Muscle of leg (tissue), 11 donors: ENCODE results near the gene FAM163B. TPM values are rescaled to one million over a fixed set of nuclear protein-coding genes. Genes with fewer than 3 reads are reported as not detected.

Source experiments
- DNase-seq: peaks from one replicate; pipeline ENCODE4 v3.0.0; 2013
- H3K27ac ChIP-seq: one replicate; pipeline ENCODE4 v1.5.1; 2013; ENCODE audit warnings: mild to moderate bottlenecking, low read length, control low read depth
- H3K27me3 ChIP-seq: one replicate; pipeline ENCODE4 v1.6.1; 2013; ENCODE audit warnings: low read length; ENCODE audit not compliant: control insufficient read depth, insufficient read depth
- H3K36me3 ChIP-seq: one replicate; pipeline ENCODE4 v1.6.1; 2013; ENCODE audit warnings: low read length; ENCODE audit not compliant: control insufficient read depth, insufficient read depth
- H3K4me1 ChIP-seq: one replicate; pipeline ENCODE4 v1.6.1; 2013; ENCODE audit warnings: low read length; ENCODE audit not compliant: control insufficient read depth, insufficient read depth
- H3K4me3 ChIP-seq: one replicate; pipeline ENCODE4 v1.5.1; 2013; ENCODE audit warnings: low read length, control low read depth
- H3K9me3 ChIP-seq: replicated peaks from 2 replicates; pipeline ENCODE4 v1.6.1; 2013; ENCODE audit warnings: low read depth, low read length; ENCODE audit not compliant: control insufficient read depth
- WGBS: methylation state at CpG from one replicate; pipeline ENCODE4 v1.1.5; 2013; ENCODE audit warnings: missing lambda C conversion rate; ENCODE audit not compliant: insufficient coverage; 5-methylcytosine and 5-hydroxymethylcytosine counted together
- polyA plus RNA-seq, 8 donors: library from polyadenylated mRNA; unstranded; fragments of 120-200 nt; gene quantifications; one replicate each; pipeline versions ENCODE4 v1.2.1 to v1.2.3, GENCODE V29; 2013; ENCODE audit warnings: inconsistent platforms in 1 of 8, low replicate concordance in 1 of 8; ENCODE audit not compliant: insufficient read length in 8 of 8, insufficient read depth in 1 of 8
- total RNA-seq: library from RNA; stranded (reverse); fragments of 120-200 nt; gene quantifications from one replicate; pipeline ENCODE4 v1.2.4, GENCODE V29; 2013

Gene FAM163B
- total and polyA plus RNA-seq, 9 donors, result 0.13 to 0.36 (median 0.18) TPM; not detected in 6

- H3K4me1 ChIP-seq, result peaks cover 73% of the 10 kb centered on the region
- no peak overlapping the region for H3K27ac ChIP-seq
- H3K4me3 ChIP-seq, result no peak overlapping the region
- H3K27me3 ChIP-seq, result peaks cover 21% of the 10 kb centered on the region
- H3K36me3 ChIP-seq, result no peaks in the 10 kb centered on the region
- no peak for DNase-seq
- WGBS, result 90% methylated on average over 9 of the region's 9 CpGs
- no peaks in the 10 kb centered on the region for H3K9me3 ChIP-seq
Observed at GRCh38 chr9:133536536-133536935, 72.7 kb downstream of the FAM163B start.

GRCh38 chr9:133536080-133536479 lies 73.1 kb downstream of the FAM163B start:
- Histone ChIP-seq H3K36me3 (no peaks in the 10 kb centered on the region), H3K4me1 (peaks cover 78% of the 10 kb centered on the region), H3K4me3 (no peak overlapping the region), H3K27me3 (peaks cover 23% of the 10 kb centered on the region), H3K9me3 (no peaks in the 10 kb centered on the region), H3K27ac (no peak overlapping the region)
- 76% methylated on average over 9 of the region's 11 CpGs for WGBS
- no peak for DNase-seq

- Histone ChIP-seq H3K36me3 (no peaks in the 10 kb centered on the region), H3K4me1 (peaks cover 79% of the 10 kb centered on the region), H3K4me3 (peak overlapping the region; percentile 30), H3K27ac (no peak overlapping the region), H3K9me3 (no peaks in the 10 kb centered on the region), H3K27me3 (peaks cover 23% of the 10 kb centered on the region)
- no peak for DNase-seq
- 44% methylated on average over 11 of the region's 13 CpGs for WGBS
Observed at GRCh38 chr9:133535306-133535877, 73.8 kb downstream of the FAM163B start.

DNA sequence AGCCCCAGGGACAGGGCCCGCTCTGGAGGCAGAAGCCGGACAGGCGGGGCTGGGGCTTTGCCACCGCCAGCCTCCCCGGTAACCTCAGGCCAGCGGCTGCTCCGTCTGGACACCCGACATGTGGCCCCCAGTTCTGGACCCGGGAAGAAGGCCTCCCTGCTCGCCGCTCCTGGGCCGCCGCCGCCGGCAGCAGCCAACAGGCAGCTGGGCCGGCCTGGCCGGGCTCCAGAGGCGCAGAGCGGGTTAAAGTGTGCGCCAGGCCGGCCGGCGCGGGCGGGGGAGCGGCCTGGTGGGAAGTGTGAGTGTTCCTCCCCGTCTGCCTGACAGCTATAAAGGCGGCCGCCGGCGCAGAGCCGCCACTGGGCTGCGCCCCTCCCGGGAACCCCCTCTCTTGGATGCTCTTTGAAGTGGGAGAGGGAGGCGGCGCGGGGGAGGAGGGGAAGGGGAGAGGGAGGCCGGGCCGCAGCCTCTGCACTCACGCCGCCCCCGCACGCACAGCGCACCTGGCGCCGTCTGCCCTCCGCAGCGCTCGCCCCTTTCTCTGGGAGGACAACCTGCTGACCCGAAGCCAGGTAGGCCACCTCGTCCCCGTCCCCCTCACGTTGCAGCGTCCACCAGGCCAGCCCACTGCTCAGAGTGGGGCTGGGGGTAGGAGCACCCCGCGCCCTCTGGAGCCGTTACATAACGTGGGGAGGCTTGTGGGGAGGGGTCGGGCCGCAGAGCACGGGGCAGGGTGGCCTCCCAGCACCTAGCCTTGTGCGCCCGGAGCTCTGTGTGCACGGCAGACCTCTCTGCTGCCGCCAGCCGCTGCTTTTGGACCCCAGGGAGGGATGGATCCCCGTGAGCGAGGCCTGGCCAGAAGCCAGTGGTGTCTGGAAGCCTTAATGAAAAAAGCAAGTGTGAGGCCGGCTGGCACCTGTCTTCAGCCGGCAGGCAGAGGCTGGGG lies 74.6 kb downstream of the FAM163B start, which contains the start of gene ADAMTSL2:
ADAMTSL2 (plus strand) TSS at position 359 of the 946 bp plus-strand sequence. CDS start 2,009 bp downstream, outside the sequence.
- peak within 1 kb of the TSS; percentile 59 for H3K27ac ChIP-seq
- H3K27me3 ChIP-seq, result peaks cover 22% of the 10 kb centered on the region
- H3K4me1 ChIP-seq, result peaks cover 76% of the 10 kb centered on the region

GRCh38 chr9:133533857-133534256 lies 75.3 kb downstream of the FAM163B start:
- H3K27ac ChIP-seq, result peak overlapping the region; percentile 59
- H3K4me3 ChIP-seq, result no peak overlapping the region

More for the DNA sequence above, 74.6 kb downstream of the FAM163B start, which contains the start of gene ADAMTSL2:
- DNase-seq, result peak; percentile 91
- Histone ChIP-seq H3K9me3 (no peaks in the 10 kb centered on the region), H3K36me3 (no peaks in the 10 kb centered on the region), H3K4me3 (peak within 1 kb of the TSS; percentile 30)
- WGBS, result 2% methylated on average over 41 of the region's 70 CpGs

GRCh38 chr9:133532937-133533668 lies 76.1 kb downstream of the FAM163B start:
- DNase-seq, result peak; percentile 67
- Histone ChIP-seq H3K27me3 (peaks cover 22% of the 10 kb centered on the region), H3K36me3 (no peaks in the 10 kb centered on the region), H3K27ac (no peak overlapping the region), H3K4me3 (no peak overlapping the region), H3K9me3 (no peaks in the 10 kb centered on the region), H3K4me1 (peaks cover 76% of the 10 kb centered on the region)
- 52% methylated on average over 15 of the region's 20 CpGs for WGBS

More at GRCh38 chr9:133533857-133534256, 75.3 kb downstream of the FAM163B start:
- H3K36me3 ChIP-seq, result no peaks in the 10 kb centered on the region
- H3K9me3 ChIP-seq, result no peaks in the 10 kb centered on the region
- peak; percentile 67 for DNase-seq
- WGBS, result 27% methylated on average over 8 of the region's 9 CpGs
- H3K4me1 ChIP-seq, result peaks cover 76% of the 10 kb centered on the region
- H3K27me3 ChIP-seq, result peaks cover 26% of the 10 kb centered on the region

DNA sequence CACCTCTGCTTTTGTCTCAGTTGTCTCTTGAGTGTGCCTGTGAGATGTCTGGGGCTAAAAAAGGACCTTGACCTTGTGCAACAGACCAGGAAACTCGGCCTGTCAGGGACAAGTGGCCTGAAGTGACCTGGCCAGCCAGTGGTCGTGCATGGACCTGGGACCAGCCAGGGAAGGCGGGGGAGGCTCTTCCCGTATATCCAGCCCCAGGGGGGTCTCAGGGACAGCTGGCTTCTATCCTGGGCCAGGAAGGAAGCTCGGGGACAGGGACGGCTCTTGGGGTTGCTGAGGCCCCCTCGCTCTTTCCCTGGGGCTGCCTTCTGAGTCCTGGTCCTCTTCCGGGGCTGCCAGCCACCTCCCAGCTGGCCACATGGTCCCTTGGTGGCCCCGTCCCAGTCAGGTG lies 77.9 kb downstream of the FAM163B start:
- H3K4me1 ChIP-seq, result peaks cover 93% of the 10 kb centered on the region
- 44% methylated on average over 8 of the region's 9 CpGs for WGBS

GRCh38 chr9:133529874-133530273 lies 79.3 kb downstream of the FAM163B start:
- 85% methylated on average over 4 of the region's 7 CpGs for WGBS
- Histone ChIP-seq H3K4me3 (no peak overlapping the region), H3K27me3 (peaks cover 16% of the 10 kb centered on the region), H3K9me3 (no peaks in the 10 kb centered on the region), H3K36me3 (no peaks in the 10 kb centered on the region), H3K27ac (no peak overlapping the region), H3K4me1 (peaks cover 93% of the 10 kb centered on the region)
- DNase-seq, result no peak

More for the DNA sequence above, 77.9 kb downstream of the FAM163B start:
- Histone ChIP-seq H3K36me3 (no peaks in the 10 kb centered on the region), H3K4me3 (no peak overlapping the region), H3K27ac (no peak overlapping the region), H3K9me3 (no peaks in the 10 kb centered on the region), H3K27me3 (peaks cover 20% of the 10 kb centered on the region)
- DNase-seq, result no peak

GRCh38 chr9:133529457-133529856 lies 79.7 kb downstream of the FAM163B start:
- Histone ChIP-seq H3K9me3 (no peaks in the 10 kb centered on the region), H3K4me1 (peaks cover 93% of the 10 kb centered on the region), H3K4me3 (no peak overlapping the region), H3K27ac (no peak overlapping the region), H3K27me3 (peaks cover 16% of the 10 kb centered on the region), H3K36me3 (no peaks in the 10 kb centered on the region)
- 67% methylated on average over 5 of the region's 7 CpGs for WGBS
- no peak for DNase-seq
